H1 (cell line): ENCODE results near the gene TOP2B. TPM values are rescaled to one million over a fixed set of nuclear protein-coding genes. Genes with fewer than 3 reads are reported as not detected.

Source experiments
- CHD1 ChIP-seq: IDR thresholded peaks from 2 replicates; pipeline ENCODE4 v1.6.1; 2012; ENCODE audit warnings: low read depth, low read length, improper control_type of control experiment
- CTBP2 ChIP-seq: IDR thresholded peaks from 2 replicates; pipeline ENCODE4 v1.7.0; 2011; ENCODE audit warnings: borderline replicate concordance, mild to moderate bottlenecking, moderate library complexity, mixed read lengths, low read length; ENCODE audit not compliant: insufficient read depth, insufficient read length
- SP2 ChIP-seq: IDR thresholded peaks from 2 replicates; pipeline ENCODE4 v1.6.1; 2012; ENCODE audit warnings: mild to moderate bottlenecking, low read length, inconsistent platforms
- SRF ChIP-seq: IDR thresholded peaks from 2 replicates; pipeline ENCODE4 v1.6.1; 2011; ENCODE audit warnings: mild to moderate bottlenecking, low read depth, low read length, moderate library complexity
- polyA plus RNA-seq, 7 experiments: library from polyadenylated mRNA; depleted of rRNA in 3 of 7; stranded (reverse) in 5 of 7; unstranded in 2 of 7; fragments of >200 nt in 5 of 7; fragments of 200-250 nt in 2 of 7; gene quantifications; 1 replicate in 5 of 7; 2 replicates in 1 of 7; 4 replicates in 1 of 7; pipeline versions ENCODE4 v1.2.1 to v1.2.3, GENCODE V29; 2011 to 2013; ENCODE audit warnings: missing spikeins in 2 of 7, mixed read lengths in 2 of 7
- total RNA-seq: library from RNA; stranded (reverse); fragmentation: NEBNext Ultra II Directional; extraction: Animal tissue kit (Norgen Biotek cat#: 25700); gene quantifications from 2 replicates; pipeline ENCODE4 v1.2.1, GENCODE V29; 2021
- TF ChIP-seq, protein P1 (sequence below): IDR thresholded peaks from 2 replicates; pipeline ENCODE4 v1.6.1; 2012; ENCODE audit warnings: inconsistent platforms

Gene TOP2B
- total and polyA plus RNA-seq, 2 of the 8 experiments (the other 6 are each of a cell fraction or from before 2014, with no cell fraction given): 34.9 to 206 TPM

DNA sequence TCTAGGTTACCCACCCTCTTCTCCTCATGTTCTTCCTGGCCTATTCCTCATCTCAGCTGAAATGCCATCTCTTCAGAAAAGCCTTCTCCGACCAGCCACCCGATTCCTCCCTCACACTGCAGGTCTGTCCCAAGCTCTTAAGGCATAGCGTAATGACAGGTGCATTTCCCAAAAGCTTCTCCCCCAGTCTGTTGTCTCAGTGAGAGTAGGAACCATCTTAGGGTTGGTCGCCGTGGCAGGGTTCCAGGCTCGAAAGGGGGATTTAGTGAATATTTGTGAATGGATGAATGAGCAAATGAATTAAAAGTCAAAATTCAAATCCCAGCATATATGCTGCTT lies 78.6 kb downstream of the TOP2B start (continued):
- TF ChIP-seq, protein P1, sequence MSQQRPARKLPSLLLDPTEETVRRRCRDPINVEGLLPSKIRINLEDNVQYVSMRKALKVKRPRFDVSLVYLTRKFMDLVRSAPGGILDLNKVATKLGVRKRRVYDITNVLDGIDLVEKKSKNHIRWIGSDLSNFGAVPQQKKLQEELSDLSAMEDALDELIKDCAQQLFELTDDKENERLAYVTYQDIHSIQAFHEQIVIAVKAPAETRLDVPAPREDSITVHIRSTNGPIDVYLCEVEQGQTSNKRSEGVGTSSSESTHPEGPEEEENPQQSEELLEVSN: no peak
- TF ChIP-seq CTBP2 (no peak), CHD1 (no peak), SP2 (no peak), SRF (no peak)
